Mucosa of descending colon (tissue), 3 donors: ENCODE results near the gene CHGA. TPM values are rescaled to one million over a fixed set of nuclear protein-coding genes. Genes with fewer than 3 reads are reported as not detected.

Source experiments
- ATAC-seq: fragments of 200-7000 bp; cut with Tn5 transposase; one replicate; pipeline ENCODE4 v1.9.1; 2020; ENCODE audit warnings: mild to moderate bottlenecking, moderate library complexity
- DNase-seq, 3 donors: peaks; one replicate each; pipeline ENCODE4 v3.0.0-alpha.2; 2020
- H3K36me3 ChIP-seq: fragments of 200-600 bp; one replicate; pipeline ENCODE4 v1.8.0; 2021; ENCODE audit warnings: low read depth, mild to moderate bottlenecking
- H3K4me1 ChIP-seq: fragments of 200-600 bp; one replicate; pipeline ENCODE4 v1.8.0; 2021; ENCODE audit warnings: low read depth, mild to moderate bottlenecking
- H3K4me3 ChIP-seq: fragments of 200-600 bp; one replicate; pipeline ENCODE4 v1.8.0; 2021; ENCODE audit warnings: mild to moderate bottlenecking
- H3K9me3 ChIP-seq: fragments of 200-600 bp; one replicate; pipeline ENCODE4 v1.8.0; 2021; ENCODE audit warnings: mild to moderate bottlenecking
- CTCF ChIP-seq: fragments of 200-600 bp; IDR thresholded peaks from one replicate; pipeline ENCODE4 v1.8.0; 2022; ENCODE audit warnings: antibody characterized with exemption, mild to moderate bottlenecking
- intact Hi-C, 2 donors: fragments of 100-400 bp; cut with DNase I in 1 of 2; cut with micrococcal nuclease in 1 of 2; formaldehyde crosslinking; loops; one replicate each; pipeline versions ENCODE4 v1.11.0 to v1.11.1; 2022; cut with DNase I, micrococcal nuclease
- total RNA-seq, 3 donors: library from RNA; stranded (reverse); fragmentation: NEBNext Ultra II Directional in 2 of 3; extraction: Animal tissue kit (Norgen Biotek cat#: 25700) in 2 of 3; gene quantifications; one replicate each; pipeline versions ENCODE4 v1.2.1 to v1.2.4, GENCODE V29; 2021 to 2023
- donor health status: DM: no; HTN: no; CAD: no; lungs with moderate emphysema.
- donor health status: DM: no; HTN: no; CAD: no.
- donor health status: DM: no; HTN: yes; CAD: no.

The CHGA gene
- total RNA-seq, 3 donors from 2014 or later: 39.1 to 236 (median 187) TPM

GRCh38 chr14:92924247-92924646 is 1.3 kb downstream of the CHGA start:
- ATAC-seq (no peak), DNase-seq (no peak)
- intact Hi-C loops: no loop called here
- no peaks in the 10 kb centered on the region for H3K9me3 ChIP-seq
- no peaks in the 10 kb centered on the region for H3K4me1 ChIP-seq
- H3K4me3 ChIP-seq: no peak overlapping the region
- TF ChIP-seq CTCF: no peak
- H3K36me3 ChIP-seq: no peaks in the 10 kb centered on the region

GRCh38 chr14:92925446-92925845 is 2.5 kb downstream of the CHGA start:
- Histone ChIP-seq H3K4me1 (no peaks in the 10 kb centered on the region), H3K36me3 (no peaks in the 10 kb centered on the region), H3K9me3 (no peaks in the 10 kb centered on the region), H3K4me3 (no peak overlapping the region)
- no peak for TF ChIP-seq CTCF
- ATAC-seq: no peak
- intact Hi-C loops: no loop called here
- DNase-seq: no peak

- no peaks in the 10 kb centered on the region for H3K36me3 ChIP-seq
- H3K4me1 ChIP-seq: no peaks in the 10 kb centered on the region
- no peak for ATAC-seq
- intact Hi-C loops: no loop called here
- no peaks in the 10 kb centered on the region for H3K9me3 ChIP-seq
- DNase-seq: no peak
- TF ChIP-seq CTCF: no peak
- no peak overlapping the region for H3K4me3 ChIP-seq
Measured at GRCh38 chr14:92926180-92926845, 3.4 kb downstream of the CHGA start.

GRCh38 chr14:92926931-92927330 is 4.0 kb downstream of the CHGA start:
- DNase-seq (no peak), ATAC-seq (no peak)
- no peaks in the 10 kb centered on the region for H3K36me3 ChIP-seq
- H3K9me3 ChIP-seq: no peaks in the 10 kb centered on the region
- intact Hi-C loops: no loop called here
- H3K4me3 ChIP-seq: no peak overlapping the region
- TF ChIP-seq CTCF: no peak
- no peaks in the 10 kb centered on the region for H3K4me1 ChIP-seq

- no peak for TF ChIP-seq CTCF
- ATAC-seq: no peak
Measured at GRCh38 chr14:92927349-92928257, 4.7 kb downstream of the CHGA start.

More at GRCh38 chr14:92927349-92928257, 4.7 kb downstream of the CHGA start:
- no peak for DNase-seq
- Histone ChIP-seq H3K9me3 (no peaks in the 10 kb centered on the region), H3K4me1 (no peaks in the 10 kb centered on the region), H3K4me3 (no peak overlapping the region), H3K36me3 (no peaks in the 10 kb centered on the region)
- intact Hi-C loops: no loop called here
